IPS-18c (cell line): ENCODE data around the gene MLH1.
"Not testable (repeated sequence)": the region's sequence is repeated elsewhere in the genome, so short reads cannot be mapped to it uniquely, and the experiment has no call there.

Source experiments
- H3K4me3 ChIP-seq: 2 replicates; pipeline ENCODE4 v1.7.0; 2013; ENCODE audit warnings: low read depth, mild to moderate bottlenecking, low read length, moderate library complexity; ENCODE audit not compliant: insufficient read depth
- H3K9me3 ChIP-seq: one replicate; pipeline ENCODE4 v1.6.1; 2013; ENCODE audit warnings: mild to moderate bottlenecking, low read length, moderate library complexity; ENCODE audit not compliant: control insufficient read depth, insufficient read depth

MLH1 gene

DNA sequence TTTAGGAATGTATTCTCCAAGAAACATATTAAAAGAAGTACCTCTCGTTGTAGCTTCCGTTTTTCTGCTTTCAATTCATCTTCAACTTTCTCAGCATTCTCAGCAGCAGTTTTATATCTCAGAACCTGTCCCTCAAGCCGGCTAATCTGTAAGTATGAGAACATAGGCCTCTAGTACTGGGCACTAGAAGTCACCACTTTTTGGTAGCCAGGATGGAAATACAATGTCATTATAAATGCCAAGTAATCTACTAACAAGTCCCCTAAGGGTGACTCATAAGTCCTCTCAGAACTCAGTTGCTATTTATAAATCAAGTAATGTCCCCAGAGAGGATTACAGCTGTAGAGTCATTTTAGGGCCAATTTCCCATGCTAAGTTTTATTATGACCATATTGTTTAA, 61.1 kb downstream of the MLH1 start:
- Histone ChIP-seq H3K4me3 (no peak overlapping the region), H3K9me3 (no peaks in the 10 kb centered on the region)

DNA sequence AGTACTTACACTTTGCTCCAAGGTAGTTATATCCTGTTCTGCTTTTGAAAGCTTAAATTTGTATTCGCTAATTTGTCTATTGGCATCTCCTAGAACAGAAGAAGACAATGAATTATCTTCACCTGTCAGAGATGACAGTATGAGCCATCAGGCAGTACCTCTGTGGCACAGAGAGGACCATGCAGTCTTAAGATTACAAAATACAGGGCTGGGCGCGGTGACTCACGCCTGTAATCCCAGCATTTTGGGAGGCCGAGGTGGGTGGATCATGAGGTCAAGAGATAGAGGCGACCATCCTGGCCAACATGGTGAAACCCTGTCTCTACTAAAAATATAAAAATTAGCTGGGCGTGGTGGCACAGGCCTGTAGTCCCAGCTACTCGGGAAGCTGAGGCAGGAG, 61.8 kb downstream of the MLH1 start:
- not testable (repeated sequence) for H3K4me3 ChIP-seq, H3K9me3 ChIP-seq

DNA sequence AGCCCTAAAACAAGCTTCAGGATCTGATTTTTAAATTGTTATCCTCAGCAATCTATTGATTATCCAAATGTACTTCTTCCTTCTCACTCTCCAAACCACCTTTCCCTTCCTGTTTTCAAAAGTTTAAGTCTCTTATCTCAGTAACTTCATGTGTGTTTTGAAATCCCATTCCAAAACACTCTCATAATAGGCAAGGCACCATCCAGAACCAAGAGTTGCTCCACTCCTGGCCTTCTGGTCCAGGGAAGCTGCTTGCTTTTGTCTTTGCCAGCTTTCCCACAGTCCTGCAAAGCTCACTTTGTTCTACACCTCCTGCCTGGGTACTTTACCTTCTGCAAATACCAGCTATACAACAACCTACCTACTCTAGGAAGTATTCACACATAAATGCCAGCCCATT, 63.5 kb downstream of the MLH1 start:
- H3K4me3 ChIP-seq: no peak overlapping the region

DNA sequence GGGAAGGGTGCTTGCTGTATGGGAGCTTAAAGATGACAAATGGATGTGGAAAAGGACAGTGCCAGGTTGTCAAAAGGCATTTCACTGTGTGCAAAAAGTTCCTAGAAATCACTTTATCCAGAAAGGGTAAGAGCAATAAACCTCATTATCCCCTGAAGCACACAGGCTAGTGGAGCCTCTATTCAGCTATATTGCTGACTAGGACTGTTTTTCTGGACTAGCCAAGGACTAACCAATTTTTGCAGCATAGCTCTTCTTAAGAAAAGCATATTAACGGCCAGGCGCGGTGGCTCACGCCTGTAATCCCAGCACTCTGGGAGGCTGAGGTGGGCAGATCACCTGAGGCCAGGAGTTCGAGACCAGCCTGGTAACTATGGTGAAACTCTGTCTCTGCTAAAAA, 64.8 kb downstream of the MLH1 start:
- H3K4me3 ChIP-seq: no peak overlapping the region

More for the DNA sequence above, 63.5 kb downstream of the MLH1 start:
- H3K9me3 ChIP-seq: no peaks in the 10 kb centered on the region

DNA sequence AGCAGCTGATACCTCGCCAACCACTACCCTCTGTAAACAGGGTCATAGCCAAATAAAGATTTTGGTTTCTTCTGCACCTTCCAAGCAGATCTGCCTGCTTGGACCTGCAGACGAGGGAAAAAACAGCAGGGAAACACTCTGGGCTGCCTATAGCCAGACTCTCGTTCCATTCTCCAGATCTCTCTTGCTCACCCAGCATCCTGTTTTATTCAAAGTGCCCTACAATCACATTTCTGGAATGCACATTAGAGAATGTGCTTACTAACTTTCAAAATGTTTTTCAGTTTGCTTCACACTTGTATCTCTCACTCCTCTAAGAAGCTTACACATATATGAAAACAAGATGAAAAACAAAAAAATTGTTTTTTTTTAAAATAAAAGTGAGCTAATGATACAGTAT, 71.4 kb downstream of the MLH1 start:
- no peaks in the 10 kb centered on the region for H3K9me3 ChIP-seq
- no peak overlapping the region for H3K4me3 ChIP-seq

More for the DNA sequence above, 64.8 kb downstream of the MLH1 start:
- no peaks in the 10 kb centered on the region for H3K9me3 ChIP-seq

DNA sequence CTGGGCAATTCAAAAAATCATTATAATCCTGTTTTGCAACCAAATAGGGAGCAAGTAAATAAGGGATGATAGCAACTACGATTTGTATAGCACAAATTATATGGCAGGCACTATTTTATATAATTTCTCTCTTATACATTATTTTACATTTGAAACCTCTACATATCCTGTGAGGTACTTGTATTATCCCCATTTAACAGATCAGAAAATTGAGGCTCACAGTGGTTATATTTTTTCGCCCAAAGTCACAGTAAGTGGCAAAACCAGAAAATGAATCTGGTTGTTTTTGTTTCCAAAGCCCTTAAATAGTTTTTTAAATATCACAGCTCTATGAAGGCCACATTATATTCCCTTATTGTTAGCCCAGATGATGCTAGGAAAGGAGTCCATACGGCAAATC, 74.3 kb downstream of the MLH1 start:
- H3K9me3 ChIP-seq: no peaks in the 10 kb centered on the region
- H3K4me3 ChIP-seq: no peak overlapping the region

DNA sequence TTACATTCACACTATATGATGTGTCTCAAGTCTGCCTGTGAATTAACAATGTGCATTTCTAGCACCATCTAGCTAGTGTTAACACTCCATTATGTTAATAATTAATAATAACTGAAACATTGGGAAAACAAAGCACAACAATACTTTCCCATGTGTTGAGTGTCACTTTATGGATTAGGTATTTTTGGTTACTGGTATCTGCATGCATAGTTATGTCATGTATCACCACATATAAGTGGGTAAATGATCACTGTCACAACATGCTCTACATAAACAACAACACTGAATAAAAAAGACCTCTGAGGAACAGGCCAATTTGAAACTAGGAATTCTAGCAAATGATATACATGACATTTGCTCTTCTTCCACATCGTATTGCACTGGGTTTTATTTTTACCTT, 74.7 kb downstream of the MLH1 start:
- H3K9me3 ChIP-seq: no peaks in the 10 kb centered on the region
- H3K4me3 ChIP-seq: no peak overlapping the region

DNA sequence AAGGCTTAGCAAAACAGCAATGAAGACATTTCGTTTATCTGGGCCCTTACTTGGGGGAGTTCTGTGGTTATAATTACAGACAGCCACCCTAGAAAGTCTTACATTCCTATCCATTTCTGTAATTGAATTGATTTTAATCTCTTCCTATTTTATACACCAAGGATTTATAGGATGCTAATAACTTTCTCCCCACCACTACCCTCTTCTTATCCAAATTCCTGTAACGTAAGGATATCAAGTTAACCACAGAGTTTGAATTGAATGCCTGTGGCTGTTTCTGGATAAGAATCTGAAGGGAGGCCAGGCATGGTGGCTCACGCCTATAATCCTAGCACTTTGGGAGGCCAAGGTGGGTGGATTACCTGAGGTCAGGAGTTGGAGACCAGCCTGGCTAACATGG, 78.6 kb downstream of the MLH1 start:
- Histone ChIP-seq H3K4me3 (no peak overlapping the region), H3K9me3 (no peaks in the 10 kb centered on the region)

DNA sequence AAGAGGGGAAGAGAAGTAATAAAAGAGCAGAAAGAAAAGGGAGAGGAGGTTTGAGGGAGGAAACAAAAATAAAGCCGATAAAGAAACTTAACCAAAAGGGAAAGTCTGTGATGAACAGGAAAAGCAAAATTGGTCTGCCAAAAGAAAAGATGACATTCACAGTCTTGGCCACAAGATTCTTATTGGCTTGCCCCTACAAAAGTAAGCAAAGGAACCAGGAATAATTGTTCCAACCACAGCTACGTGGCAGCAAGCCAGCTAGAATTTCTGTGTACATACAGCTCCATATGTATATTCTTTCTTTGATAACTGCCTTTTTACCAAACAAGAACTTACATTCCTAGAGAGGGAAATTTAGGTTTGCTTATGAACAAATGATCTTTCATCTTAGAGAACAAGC, 79.6 kb downstream of the MLH1 start:
- no peak overlapping the region for H3K4me3 ChIP-seq
- H3K9me3 ChIP-seq: no peaks in the 10 kb centered on the region

DNA sequence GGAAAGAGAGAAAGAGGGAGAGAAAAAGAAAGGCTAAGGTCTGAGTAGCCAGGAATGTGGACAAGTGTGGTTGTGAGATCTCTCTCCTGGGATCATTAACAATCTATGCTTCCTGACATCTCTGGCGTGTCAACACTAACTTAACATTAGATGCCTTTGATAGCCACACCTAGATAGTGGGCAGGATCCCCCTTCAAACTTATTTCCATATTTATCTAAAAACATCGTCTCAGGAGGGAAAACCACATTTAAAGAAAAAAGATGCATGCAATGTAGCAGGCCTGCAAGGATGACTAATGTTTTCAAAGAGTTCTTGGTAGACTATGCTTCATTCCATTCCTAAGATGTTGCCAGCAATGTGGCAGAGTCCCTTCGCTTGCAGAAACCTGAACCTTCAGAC, 80.9 kb downstream of the MLH1 start:
- no peak overlapping the region for H3K4me3 ChIP-seq

DNA sequence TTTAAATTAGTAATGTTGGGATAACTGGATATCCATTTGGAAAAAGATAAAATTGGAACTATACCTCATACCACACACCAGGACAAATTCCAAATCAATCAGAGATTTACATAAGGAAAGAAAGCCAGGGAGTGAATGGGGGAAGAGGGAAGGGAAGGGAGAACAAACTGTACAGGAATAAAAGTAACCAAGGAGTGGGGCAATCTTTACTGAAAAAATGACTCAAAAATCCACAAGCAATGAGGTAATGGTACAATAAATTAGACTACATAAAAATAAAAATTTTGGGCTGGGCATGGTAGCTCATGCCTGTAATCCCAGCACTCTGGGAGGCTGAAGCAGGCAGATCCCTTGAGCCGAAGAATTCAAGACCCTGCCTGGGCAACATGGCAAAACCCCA, 82.6 kb downstream of the MLH1 start:
- Histone ChIP-seq H3K4me3 (no peak overlapping the region), H3K9me3 (no peaks in the 10 kb centered on the region)

More for the DNA sequence above, 80.9 kb downstream of the MLH1 start:
- no peaks in the 10 kb centered on the region for H3K9me3 ChIP-seq

DNA sequence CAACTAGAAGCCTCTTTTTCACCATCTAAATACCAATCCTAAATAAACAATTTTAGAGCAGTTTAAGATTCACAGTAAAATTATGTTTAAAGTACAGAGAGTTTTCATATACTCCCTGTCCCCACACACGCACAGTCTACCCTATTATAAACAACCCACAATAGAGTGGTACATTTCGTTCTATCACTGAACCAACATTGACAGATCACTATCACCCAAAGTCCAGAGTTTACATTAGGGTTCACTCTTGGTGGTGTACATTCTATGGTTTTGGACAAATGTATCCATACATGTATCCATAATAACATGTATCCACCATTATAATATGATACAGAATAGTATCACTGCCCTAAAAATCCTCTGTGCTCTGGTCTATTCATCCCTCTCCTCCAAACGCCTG, 89.0 kb downstream of the MLH1 start:
- Histone ChIP-seq H3K9me3 (no peaks in the 10 kb centered on the region), H3K4me3 (no peak overlapping the region)

DNA sequence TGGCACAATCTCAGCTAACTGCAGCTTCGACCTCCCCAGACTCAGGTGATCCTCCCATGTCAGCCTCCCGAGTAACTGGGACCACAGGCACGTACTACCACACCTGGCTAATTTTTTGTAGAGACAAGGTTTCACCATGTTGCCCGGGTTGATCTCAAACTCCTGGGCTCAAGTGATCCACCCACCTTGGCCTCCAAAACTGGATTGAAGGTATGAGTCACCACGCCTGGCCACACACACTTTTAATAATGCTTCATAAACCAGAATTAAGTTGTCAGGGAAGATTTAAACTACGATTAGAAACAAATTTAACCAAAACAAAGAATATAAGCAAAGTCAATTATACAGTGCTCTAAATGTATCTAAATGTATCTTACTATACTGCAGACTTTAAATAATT, 93.6 kb downstream of the MLH1 start:
- H3K4me3 ChIP-seq: no peak overlapping the region

DNA sequence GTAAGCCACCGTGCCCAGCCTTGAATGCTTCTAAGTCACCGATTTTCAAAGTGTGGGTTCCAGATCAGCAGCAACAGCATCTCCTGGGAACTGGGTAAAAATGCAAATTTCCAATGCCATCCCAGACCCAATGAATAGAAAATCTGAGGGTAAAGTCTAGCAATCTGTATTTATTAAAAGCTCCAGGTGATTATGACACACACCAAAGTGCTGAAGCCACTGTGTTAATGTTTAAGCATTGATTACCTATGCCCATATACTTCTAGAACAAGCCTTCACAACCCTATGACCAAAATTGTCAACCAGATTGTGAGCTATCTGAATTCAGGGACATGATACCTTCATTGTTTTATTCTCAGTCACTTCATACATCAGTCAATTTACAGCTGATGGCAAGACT, 94.6 kb downstream of the MLH1 start:
- no peaks in the 10 kb centered on the region for H3K9me3 ChIP-seq
- H3K4me3 ChIP-seq: no peak overlapping the region

More for the DNA sequence above, 93.6 kb downstream of the MLH1 start:
- H3K9me3 ChIP-seq: no peaks in the 10 kb centered on the region

DNA sequence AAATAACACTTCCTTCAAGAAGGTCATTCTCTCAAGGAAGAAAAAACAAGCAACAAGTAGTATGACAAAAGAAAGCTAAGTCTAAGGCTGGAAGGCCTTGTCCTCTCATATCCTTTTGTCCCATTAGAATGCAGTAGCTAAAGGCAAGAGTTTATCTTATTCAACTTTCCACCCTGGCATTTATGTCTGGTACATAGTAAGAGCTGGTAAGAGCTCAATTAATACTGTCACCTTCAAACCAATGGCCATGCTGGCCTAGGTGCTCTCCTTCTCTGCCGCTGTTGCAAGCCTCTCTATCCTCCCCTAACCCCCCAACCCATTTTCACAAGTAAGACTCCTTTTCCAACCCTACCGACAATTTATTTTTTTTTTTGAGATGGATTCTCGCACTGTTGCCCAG, 99.2 kb downstream of the MLH1 start:
- Histone ChIP-seq H3K4me3 (no peak overlapping the region), H3K9me3 (no peaks in the 10 kb centered on the region)

DNA sequence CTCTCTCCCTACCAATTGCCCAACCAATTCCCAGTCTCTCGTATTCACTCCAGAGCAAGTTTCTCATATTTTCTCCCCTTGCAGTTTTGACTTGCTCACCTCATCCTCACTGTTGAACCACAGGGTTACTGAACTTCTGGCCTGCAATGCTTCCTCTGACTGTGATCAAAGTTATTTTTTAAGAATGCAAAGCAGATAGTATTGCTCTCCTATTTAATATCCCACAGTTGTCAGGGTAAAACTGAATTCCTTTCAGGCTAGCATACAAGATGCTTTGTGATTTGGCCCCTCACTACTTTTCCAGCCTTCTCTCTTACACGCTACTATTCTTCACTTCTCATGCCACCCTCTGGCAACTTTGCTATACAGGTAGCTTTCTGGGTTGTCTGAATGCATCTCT, 100.2 kb downstream of the MLH1 start:
- Histone ChIP-seq H3K9me3 (no peaks in the 10 kb centered on the region), H3K4me3 (no peak overlapping the region)

DNA sequence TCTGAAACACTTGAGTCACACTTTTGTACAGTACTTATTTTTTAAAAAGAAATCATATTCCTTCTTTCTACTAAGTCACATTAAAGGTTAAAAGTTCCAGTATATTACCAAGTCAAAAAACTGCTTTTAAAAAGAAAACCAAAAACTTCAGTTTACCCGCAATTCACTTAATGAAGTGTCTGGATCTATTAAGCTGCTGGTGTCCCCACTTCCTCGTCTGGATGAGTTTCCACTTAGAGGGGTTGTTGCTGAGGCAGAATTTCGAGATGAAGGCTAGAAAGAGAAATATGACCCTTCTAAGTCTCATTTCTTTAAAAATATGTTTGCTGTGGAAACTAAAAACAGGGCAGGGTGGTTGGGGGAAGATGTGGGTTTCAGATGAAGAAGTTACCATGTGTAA, 101.3 kb downstream of the MLH1 start:
- Histone ChIP-seq H3K4me3 (no peak overlapping the region), H3K9me3 (no peaks in the 10 kb centered on the region)

DNA sequence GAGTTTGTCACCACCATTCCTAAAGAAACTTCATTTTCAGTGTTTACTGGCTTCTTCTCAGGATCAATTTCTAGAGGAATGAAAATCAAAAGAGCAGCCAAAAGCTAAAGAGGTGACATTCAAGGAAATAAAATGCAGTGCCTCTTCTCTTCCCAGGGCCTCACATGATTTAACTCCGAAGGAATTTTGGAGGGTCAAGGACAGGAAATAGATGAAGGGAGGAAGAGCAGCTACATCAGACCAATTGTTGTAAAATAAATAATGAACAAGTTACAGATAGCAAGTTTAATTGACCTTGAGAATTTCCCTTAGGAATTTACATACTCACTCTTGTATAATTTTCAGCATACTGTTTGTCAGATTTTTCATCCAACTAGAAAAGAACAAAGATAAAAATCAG, 103.0 kb downstream of the MLH1 start:
- Histone ChIP-seq H3K4me3 (no peak overlapping the region), H3K9me3 (no peaks in the 10 kb centered on the region)

DNA sequence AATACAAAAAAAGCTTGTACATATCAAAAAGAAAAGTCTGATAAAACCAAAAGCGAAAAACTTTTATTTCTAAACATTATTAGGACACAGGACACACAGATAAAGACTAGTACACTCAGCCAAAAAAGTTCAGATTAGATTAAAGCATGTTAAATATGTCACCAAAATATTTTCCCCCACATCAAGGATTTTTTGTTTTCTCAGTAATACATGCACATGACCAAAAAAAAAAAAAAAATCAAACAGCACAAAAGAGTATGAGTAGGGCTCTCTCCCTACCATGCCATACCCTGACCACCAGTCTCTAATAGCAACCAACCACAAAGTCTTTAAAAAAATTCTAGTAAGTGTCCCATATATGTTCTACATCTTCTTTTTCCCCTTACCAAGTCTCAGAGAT, 103.7 kb downstream of the MLH1 start:
- Histone ChIP-seq H3K9me3 (no peaks in the 10 kb centered on the region), H3K4me3 (no peak overlapping the region)

DNA sequence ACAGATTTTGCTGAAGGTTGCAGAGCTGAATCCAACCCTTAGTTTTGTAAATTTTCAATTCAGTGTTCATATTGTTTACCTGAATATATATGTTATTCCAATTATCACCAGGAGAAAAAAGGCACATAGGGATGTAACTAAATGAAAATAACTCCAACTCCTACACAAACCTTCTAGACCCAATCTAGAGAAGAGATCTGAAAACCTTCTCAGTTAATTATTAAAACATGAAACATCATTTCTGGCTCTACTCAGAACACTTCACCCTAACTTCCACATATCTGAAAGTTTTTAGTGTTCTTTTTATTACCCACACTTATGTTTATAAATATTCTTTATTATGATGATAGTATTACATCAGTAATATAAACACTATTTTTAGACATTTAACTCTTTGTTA, 104.5 kb downstream of the MLH1 start:
- no peaks in the 10 kb centered on the region for H3K9me3 ChIP-seq

More for the DNA sequence above, 104.5 kb downstream of the MLH1 start:
- H3K4me3 ChIP-seq: no peak overlapping the region
